SK-N-SH (cell line): ENCODE measurements around the gene CYP2W1. TPM values are rescaled to one million over a fixed set of nuclear protein-coding genes. Genes with fewer than 3 reads are reported as not detected.
A peak's percentile ranks its signal among the peaks of the same experiment; 100 is the strongest.

Source experiments
- CTCF ChIA-PET: fragments of 300-600, 350-600 bp; formaldehyde crosslinking; extraction: SDS; loops from one replicate; lab custom pipeline; 2021; lab: Yijun Ruan, JAX
- POLR2A ChIA-PET: fragments of 350-600 bp; sonication (Branson Sonifier 250); formaldehyde crosslinking; extraction: SDS; loops from one replicate; lab custom pipeline; 2020; ENCODE audit warnings: antibody characterized with exemption, inconsistent platforms; lab: Yijun Ruan, JAX
- DNase-seq: peaks from one replicate; pipeline ENCODE4 v3.0.0; 2012
- H2AFZ ChIP-seq: fragments of 200-600 bp; sonication (generic); 2 replicates; pipeline ENCODE4 v1.8.1; 2016; ENCODE audit warnings: antibody characterized with exemption, mild to moderate bottlenecking, low read depth
- H3F3A ChIP-seq: fragments of 200-600 bp; sonication (generic); replicated peaks from 2 replicates; pipeline ENCODE3; 2016; ENCODE audit warnings: antibody characterized with exemption, mild to moderate bottlenecking; ENCODE audit not compliant: insufficient read depth
- H3K27ac ChIP-seq, 2 experiments: fragments of 200-500 bp in 1 of 2; fragments of 200-600 bp in 1 of 2; sonication (Bioruptor generic) in 1 of 2; sonication (generic), shearing (Covaris generic) in 1 of 2; 2 replicates each; pipeline versions ENCODE4 v1.5.1 to v1.6.1; 2014 to 2016; ENCODE audit warnings: low read depth in 2 of 2, inconsistent platforms in 1 of 2, low read length in 1 of 2, mild to moderate bottlenecking in 1 of 2, mixed read lengths in 1 of 2
- H3K27me3 ChIP-seq: fragments of 200-600 bp; sonication (generic), shearing (Covaris generic); 2 replicates; pipeline ENCODE4 v1.6.1; 2016; ENCODE audit warnings: mixed run types; ENCODE audit not compliant: insufficient read depth
- H3K36me3 ChIP-seq, 2 experiments: fragments of 200-500 bp in 1 of 2; fragments of 200-600 bp in 1 of 2; sonication (Bioruptor generic) in 1 of 2; sonication (generic) in 1 of 2; replicated peaks in 1 of 2; 2 replicates each; pipeline versions ENCODE3 to v1.5.1; 2014 to 2016; ENCODE audit warnings: low read length in 1 of 2, mild to moderate bottlenecking in 1 of 2; ENCODE audit not compliant: insufficient read depth in 2 of 2, control insufficient read depth in 1 of 2
- H3K4me1 ChIP-seq, 2 experiments: fragments of 200-500 bp in 1 of 2; fragments of 200-600 bp in 1 of 2; sonication (Bioruptor generic) in 1 of 2; sonication (generic), shearing (Covaris generic) in 1 of 2; 2 replicates each; pipeline versions ENCODE4 v1.5.1 to v1.6.1; 2014 to 2016; ENCODE audit warnings: low read depth in 1 of 2, low read length in 1 of 2, mixed run types in 1 of 2; ENCODE audit not compliant: insufficient read depth in 2 of 2, control insufficient read depth in 1 of 2
- H3K4me2 ChIP-seq: fragments of 200-600 bp; sonication (generic), shearing (Covaris generic); 2 replicates; pipeline ENCODE4 v1.6.1; 2017; ENCODE audit warnings: mixed run types
- H3K4me3 ChIP-seq, 2 experiments: fragments of 200-500 bp in 1 of 2; fragments of 200-600 bp in 1 of 2; sonication (Bioruptor generic) in 1 of 2; sonication (generic), shearing (Covaris generic) in 1 of 2; 2 replicates each; pipeline versions ENCODE4 v1.5.1 to v1.8.1; 2014 to 2016; ENCODE audit warnings: low read depth in 2 of 2, inconsistent platforms in 1 of 2, low read length in 1 of 2, mild to moderate bottlenecking in 1 of 2, mixed read lengths in 1 of 2, moderate library complexity in 1 of 2
- H3K79me2 ChIP-seq: fragments of 200-600 bp; sonication (generic); 2 replicates; pipeline ENCODE4 v1.8.1; 2017; ENCODE audit warnings: mild to moderate bottlenecking; ENCODE audit not compliant: insufficient read depth
- H3K9ac ChIP-seq: fragments of 200-600 bp; sonication (generic); 2 replicates; pipeline ENCODE4 v1.6.1; 2017; ENCODE audit warnings: mixed run types
- H3K9me2 ChIP-seq: fragments of 200-600 bp; sonication (generic); 2 replicates; pipeline ENCODE4 v1.6.1; 2017; ENCODE audit warnings: mixed run types
- H3K9me3 ChIP-seq: fragments of 200-600 bp; sonication (generic); 2 replicates; pipeline ENCODE4 v1.6.1; 2017; ENCODE audit warnings: mixed run types, mild to moderate bottlenecking, moderate library complexity
- H4K20me1 ChIP-seq: fragments of 200-600 bp; sonication (generic); 2 replicates; pipeline ENCODE4 v1.6.1; 2017; ENCODE audit warnings: mild to moderate bottlenecking, mixed run types; ENCODE audit not compliant: insufficient read depth
- ELF1 ChIP-seq: IDR thresholded peaks from 2 replicates; pipeline ENCODE4 v1.4.0; 2012
- EP300 ChIP-seq, 2 experiments: IDR thresholded peaks; 2 replicates each; pipeline versions ENCODE4 v1.4.0 to v1.6.1; 2012; ENCODE audit warnings: borderline replicate concordance in 1 of 2, low read depth in 1 of 2, low read length in 1 of 2
- EZH2phosphoT487 ChIP-seq: fragments of 200-600 bp; sonication (generic); IDR thresholded peaks from 2 replicates; pipeline ENCODE4 v1.6.1; 2017; ENCODE audit warnings: low read depth, mixed run types, mild to moderate bottlenecking, antibody characterized with exemption, moderate library complexity, borderline replicate concordance
- FOXJ3 ChIP-seq: sonication (generic); formaldehyde crosslinking; IDR thresholded peaks from 2 replicates; pipeline ENCODE4 v1.5.1; 2020; ENCODE audit warnings: mild to moderate bottlenecking, missing genetic modification reagents
- FOXM1 ChIP-seq: IDR thresholded peaks from 2 replicates; pipeline ENCODE4 v1.4.0; 2012; ENCODE audit warnings: low read depth, mild to moderate bottlenecking
- GABPA ChIP-seq: IDR thresholded peaks from 2 replicates; pipeline ENCODE4 v1.4.0; 2012; ENCODE audit warnings: low read depth, mild to moderate bottlenecking
- IRF3 ChIP-seq: fragments of 150-350 bp; IDR thresholded peaks from 2 replicates; pipeline ENCODE4 v1.6.1; 2016; ENCODE audit warnings: mild to moderate bottlenecking, low read depth, low read length
- MEF2A ChIP-seq: IDR thresholded peaks from 2 replicates; pipeline ENCODE4 v1.4.0; 2012; ENCODE audit warnings: low read depth, borderline replicate concordance
- POLR2AphosphoS5 ChIP-seq: IDR thresholded peaks from 2 replicates; pipeline ENCODE4 v1.6.1; 2012; ENCODE audit warnings: low read depth, low read length
- RAD21 ChIP-seq: IDR thresholded peaks from 2 replicates; pipeline ENCODE4 v1.6.1; 2012; ENCODE audit warnings: mild to moderate bottlenecking, low read length
- RCOR1 ChIP-seq: fragments of 150-350 bp; IDR thresholded peaks from 2 replicates; pipeline ENCODE4 v1.6.1; 2017; ENCODE audit warnings: antibody characterized with exemption, low read length
- RFX5 ChIP-seq: IDR thresholded peaks from 2 replicates; pipeline ENCODE4 v1.6.1; 2012; ENCODE audit warnings: mild to moderate bottlenecking, improper control_type of control experiment, low read length
- SMC3 ChIP-seq: IDR thresholded peaks from 2 replicates; pipeline ENCODE4 v1.6.1; 2012; ENCODE audit warnings: low read depth, low read length, improper control_type of control experiment
- ZBTB33 ChIP-seq: IDR thresholded peaks from 2 replicates; pipeline ENCODE4 v1.4.0; 2012; ENCODE audit warnings: low read depth, borderline replicate concordance
- WGBS: methylation state at CpG from one replicate; pipeline ENCODE4 v1.1.6; 2017; ENCODE audit warnings: low lambda C conversion rate; 5-methylcytosine and 5-hydroxymethylcytosine counted together
- polyA plus RNA-seq, 3 experiments: library from polyadenylated mRNA; depleted of rRNA; stranded (reverse); fragments of >200 nt; gene quantifications; 2 replicates each; pipeline ENCODE4 v1.2.3, GENCODE V29; 2012
- TF ChIP-seq, protein P1 (sequence below): IDR thresholded peaks from 2 replicates; pipeline ENCODE4 v1.6.1; 2012; ENCODE audit warnings: mild to moderate bottlenecking, low read depth, low read length, moderate library complexity
- TF ChIP-seq, protein P2 (sequence below): fragments of 150-350 bp; IDR thresholded peaks from 2 replicates; pipeline ENCODE4 v1.6.1; 2017; ENCODE audit warnings: antibody characterized with exemption, low read length, low read depth, borderline replicate concordance

The CYP2W1 gene
- polyA plus RNA-seq, 1 of the 3 experiments (the other 2 are of a cell fraction), result 0.10 TPM

- Histone ChIP-seq H2AFZ (peak overlapping the region; percentile 54; the same call in 1 of the 2 replicates), H3F3A (no peaks in the 10 kb centered on the region), H3K27ac (no peak overlapping the region), H4K20me1 (0 out of 2 replicates have a peak, but pooled peaks cover 7% of the 10 kb centered on the region), H3K4me2 (peak overlapping the region; percentile 82), H3K4me3 (peak overlapping the region; percentile 42 to 59), H3K9ac (no peak overlapping the region), H3K27me3 (peaks cover 11% of the 10 kb centered on the region; the same call in 1 of the 2 replicates), H3K4me1 (peaks cover 0 to 4% of the 10 kb centered on the region in 2 experiments; a peak in 1 of 4 replicates), H3K36me3 (no peaks in the 10 kb centered on the region), H3K79me2 (no peaks in the 10 kb centered on the region), H3K9me3 (no peaks in the 10 kb centered on the region), H3K9me2 (no peaks in the 10 kb centered on the region)
- DNase-seq, result peak; percentile 88
- POLR2A ChIA-PET, result interaction anchor here (0.6 to 0.7 kb wide), 2 partner anchors 45 to 91 kb away, joined by 4 to 6 read pairs; partner anchors contain the start of gene GPR146
- WGBS, result 6% methylated on average over 22 of the region's 78 CpGs
- CTCF ChIA-PET, result interaction anchor here (0.5 to 11.7 kb wide), 16 partner anchors 9 to 632 kb away, joined by 3 to 99 read pairs (median 4); no protein-coding TSS in a partner anchor
- TF ChIP-seq EZH2phosphoT487 (no peak), IRF3 (no peak), POLR2AphosphoS5 (no peak), FOXM1 (no peak), ELF1 (no peak), MEF2A (no peak), RCOR1 (no peak), GABPA (no peak), EP300 (IDR thresholded peaks at IDR 0.05; ENCODE audit: borderline replicate concordance in 1 of 2, low read depth in 1 of 2, low read length in 1 of 2) (no peak), ZBTB33 (no peak), SMC3 (no peak), FOXJ3 (CRISPR knock-in tag) (no peak), RAD21 (no peak), RFX5 (no peak)
- TF ChIP-seq, protein P1, sequence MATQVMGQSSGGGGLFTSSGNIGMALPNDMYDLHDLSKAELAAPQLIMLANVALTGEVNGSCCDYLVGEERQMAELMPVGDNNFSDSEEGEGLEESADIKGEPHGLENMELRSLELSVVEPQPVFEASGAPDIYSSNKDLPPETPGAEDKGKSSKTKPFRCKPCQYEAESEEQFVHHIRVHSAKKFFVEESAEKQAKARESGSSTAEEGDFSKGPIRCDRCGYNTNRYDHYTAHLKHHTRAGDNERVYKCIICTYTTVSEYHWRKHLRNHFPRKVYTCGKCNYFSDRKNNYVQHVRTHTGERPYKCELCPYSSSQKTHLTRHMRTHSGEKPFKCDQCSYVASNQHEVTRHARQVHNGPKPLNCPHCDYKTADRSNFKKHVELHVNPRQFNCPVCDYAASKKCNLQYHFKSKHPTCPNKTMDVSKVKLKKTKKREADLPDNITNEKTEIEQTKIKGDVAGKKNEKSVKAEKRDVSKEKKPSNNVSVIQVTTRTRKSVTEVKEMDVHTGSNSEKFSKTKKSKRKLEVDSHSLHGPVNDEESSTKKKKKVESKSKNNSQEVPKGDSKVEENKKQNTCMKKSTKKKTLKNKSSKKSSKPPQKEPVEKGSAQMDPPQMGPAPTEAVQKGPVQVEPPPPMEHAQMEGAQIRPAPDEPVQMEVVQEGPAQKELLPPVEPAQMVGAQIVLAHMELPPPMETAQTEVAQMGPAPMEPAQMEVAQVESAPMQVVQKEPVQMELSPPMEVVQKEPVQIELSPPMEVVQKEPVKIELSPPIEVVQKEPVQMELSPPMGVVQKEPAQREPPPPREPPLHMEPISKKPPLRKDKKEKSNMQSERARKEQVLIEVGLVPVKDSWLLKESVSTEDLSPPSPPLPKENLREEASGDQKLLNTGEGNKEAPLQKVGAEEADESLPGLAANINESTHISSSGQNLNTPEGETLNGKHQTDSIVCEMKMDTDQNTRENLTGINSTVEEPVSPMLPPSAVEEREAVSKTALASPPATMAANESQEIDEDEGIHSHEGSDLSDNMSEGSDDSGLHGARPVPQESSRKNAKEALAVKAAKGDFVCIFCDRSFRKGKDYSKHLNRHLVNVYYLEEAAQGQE, result no peak
- TF ChIP-seq, protein P2, sequence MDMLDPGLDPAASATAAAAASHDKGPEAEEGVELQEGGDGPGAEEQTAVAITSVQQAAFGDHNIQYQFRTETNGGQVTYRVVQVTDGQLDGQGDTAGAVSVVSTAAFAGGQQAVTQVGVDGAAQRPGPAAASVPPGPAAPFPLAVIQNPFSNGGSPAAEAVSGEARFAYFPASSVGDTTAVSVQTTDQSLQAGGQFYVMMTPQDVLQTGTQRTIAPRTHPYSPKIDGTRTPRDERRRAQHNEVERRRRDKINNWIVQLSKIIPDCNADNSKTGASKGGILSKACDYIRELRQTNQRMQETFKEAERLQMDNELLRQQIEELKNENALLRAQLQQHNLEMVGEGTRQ, result no peak
Measured at GRCh38 chr7:953547-954327, 29.2 kb upstream of the CYP2W1 start.
